Measurements from ENCODE around the gene HDHD3. TPM values are rescaled to one million over a fixed set of nuclear protein-coding genes. Genes with fewer than 3 reads are reported as not detected.
"Not testable (repeated sequence)": the region's sequence is repeated elsewhere in the genome, so short reads cannot be mapped to it uniquely, and the experiment has no call there.

Gene HDHD3, protein sequence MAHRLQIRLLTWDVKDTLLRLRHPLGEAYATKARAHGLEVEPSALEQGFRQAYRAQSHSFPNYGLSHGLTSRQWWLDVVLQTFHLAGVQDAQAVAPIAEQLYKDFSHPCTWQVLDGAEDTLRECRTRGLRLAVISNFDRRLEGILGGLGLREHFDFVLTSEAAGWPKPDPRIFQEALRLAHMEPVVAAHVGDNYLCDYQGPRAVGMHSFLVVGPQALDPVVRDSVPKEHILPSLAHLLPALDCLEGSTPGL
- 10 to 100 TPM in 1 of 2 donors, 1 to 10 TPM in 1; 8.7 to 18.8 TPM for total RNA-seq
- long read RNA-seq, transcript HDHD3-202 (3 exons, 1,497 nt) = major isoform, 9 of 16 reads
- long read RNA-seq, partial matches to known transcripts = 1 of 16 reads
- long read RNA-seq, other reads (novel, unspliced or antisense) = 2 of 16 reads

DNA sequence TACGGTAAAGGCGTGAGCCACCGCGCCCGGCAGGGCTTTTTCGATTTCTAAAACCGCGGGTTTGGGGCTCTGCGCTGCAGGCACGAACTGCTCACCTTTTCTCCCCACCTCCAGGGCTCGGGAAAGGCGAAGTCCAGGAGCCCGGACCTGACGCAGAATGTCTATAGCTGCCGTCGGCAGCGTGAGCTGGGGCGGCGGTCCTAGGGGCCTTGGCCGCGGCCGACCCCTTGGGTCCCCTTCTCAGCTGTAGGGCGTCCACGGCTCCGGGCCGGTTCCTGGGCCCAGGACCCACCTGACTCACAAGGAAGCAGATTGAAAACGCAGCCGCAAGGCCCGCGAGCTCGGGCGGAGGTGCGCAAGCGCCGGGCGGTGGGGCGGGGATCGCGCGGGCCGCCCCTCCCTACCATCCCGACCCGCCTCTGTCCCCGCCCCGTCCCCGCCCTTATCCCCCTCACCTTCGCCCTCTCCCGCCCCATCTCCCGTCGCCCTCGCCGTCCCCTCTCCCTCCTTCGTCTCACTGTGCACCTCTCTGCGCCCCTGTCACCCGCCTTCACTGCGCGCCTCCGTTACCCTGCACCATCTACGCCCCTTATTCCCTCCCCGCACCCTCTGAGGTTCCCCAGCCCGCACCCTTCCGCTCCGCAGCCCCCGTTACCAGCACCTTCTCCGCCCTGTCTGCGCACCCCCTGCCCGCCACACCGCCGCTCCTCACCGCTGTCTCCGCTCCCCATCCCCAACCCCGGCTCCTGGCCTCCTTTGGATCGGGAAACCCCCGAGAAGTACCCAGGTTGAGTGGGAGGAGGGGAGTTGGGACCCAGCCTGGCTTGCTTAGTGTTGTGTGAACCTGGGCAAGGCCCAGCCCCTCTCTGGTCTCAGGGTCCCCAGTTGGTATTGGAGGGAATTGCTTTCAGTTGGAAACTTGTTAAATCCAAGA is at the start of gene HDHD3:
TSS of gene HDHD3 (minus strand) at position 353 of the 934 bp plus-strand sequence. CDS start 2,632 bp downstream, outside the sequence.
- DNase-seq (peak; percentile 85), ATAC-seq (peak; percentile 97 to 98)
- intact Hi-C loops (cut with DNase I) = no loop called here

DNA sequence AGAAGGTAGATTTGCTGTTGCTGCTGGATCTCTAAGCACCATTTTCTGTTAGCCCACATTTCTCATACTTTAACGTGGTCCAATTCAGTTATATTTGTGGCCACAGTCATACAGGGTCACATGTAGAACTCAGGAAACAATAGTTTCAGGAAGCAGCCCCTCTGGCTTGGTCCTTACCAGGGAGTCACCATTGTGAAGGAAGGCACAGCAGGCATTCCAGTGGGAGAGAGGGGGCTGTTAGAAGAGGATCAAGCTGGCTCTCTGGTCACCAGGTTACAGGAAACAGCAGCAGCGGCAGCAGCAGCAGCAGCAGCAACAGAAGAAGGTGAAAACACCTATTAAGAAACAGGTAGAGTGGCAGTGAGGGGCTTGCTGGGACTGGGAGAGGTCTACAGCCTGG is 48.3 kb upstream of the HDHD3 start:
- DNase-seq (no peak), ATAC-seq (no peak)
- intact Hi-C loops (cut with DNase I) = no loop called here

DNA sequence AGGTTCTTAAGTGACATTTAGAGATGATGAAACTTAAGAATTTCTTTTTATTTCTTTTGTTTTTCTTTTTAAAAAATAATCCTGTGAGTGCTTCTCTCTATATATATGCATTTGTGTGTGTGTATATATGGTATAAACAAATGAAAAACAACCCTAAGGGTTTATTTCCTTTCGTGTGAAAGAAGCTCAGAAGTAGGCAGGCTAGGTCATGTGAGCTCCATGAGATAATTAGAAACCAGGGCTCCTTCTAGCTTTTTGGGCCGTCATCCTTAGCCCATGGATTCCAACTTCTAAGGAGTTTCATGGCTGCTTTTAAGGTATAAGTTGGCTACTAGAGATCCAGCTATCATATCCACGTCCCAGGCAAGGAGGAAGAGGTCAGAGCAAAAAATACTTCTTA is 44.9 kb upstream of the HDHD3 start:
- ATAC-seq = no peak
- intact Hi-C loops (cut with DNase I) = no loop called here
- DNase-seq = no peak

DNA sequence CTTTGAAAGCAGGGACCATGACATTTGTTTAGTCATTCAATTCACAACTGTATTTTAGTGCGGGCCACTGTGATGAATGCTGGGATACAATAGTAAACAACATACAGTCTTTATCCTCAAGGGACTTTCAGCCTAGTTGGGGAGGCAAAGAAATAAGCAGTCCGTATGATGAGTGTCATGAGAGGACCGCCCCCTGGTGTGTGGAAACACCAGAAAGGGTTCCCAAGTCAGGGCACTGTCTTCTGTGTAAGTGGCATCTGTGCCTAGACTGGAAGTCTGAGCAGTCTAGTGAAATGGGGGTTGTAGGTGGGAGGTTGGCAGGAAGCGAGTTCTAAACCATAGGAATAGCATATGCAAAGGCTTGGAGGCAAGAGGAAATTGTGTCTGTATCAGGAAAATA is 40.6 kb upstream of the HDHD3 start:
- no peak for ATAC-seq
- no peak for DNase-seq
- intact Hi-C loops (cut with DNase I) = no loop called here

DNA sequence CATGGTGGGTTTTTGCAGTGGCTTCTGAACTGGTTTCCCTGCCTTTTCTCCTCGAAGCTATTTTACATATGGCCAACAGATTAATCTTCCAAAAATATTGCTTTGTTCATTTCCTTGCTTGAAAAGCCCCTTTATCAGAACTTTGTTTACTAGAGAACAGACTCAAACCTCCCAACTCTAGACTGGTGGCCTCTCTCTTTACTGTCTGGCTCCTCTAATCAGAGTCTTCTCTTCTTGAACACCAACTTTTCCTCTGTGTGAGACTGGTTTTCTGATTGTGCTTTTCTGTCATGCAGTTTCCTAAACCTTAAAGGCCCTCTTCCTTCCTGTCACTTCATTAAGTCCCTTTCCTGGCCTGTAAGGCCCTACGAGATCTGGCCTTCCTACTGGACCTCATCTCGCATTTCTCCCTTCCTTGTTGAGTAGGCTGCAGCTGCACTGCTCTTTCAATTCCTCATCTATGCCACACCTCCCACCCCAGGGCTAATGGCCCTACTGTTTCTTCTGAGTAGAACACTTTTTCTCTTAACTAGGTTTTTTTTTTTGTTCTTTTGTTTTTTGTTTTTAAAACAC is 39.4 kb upstream of the HDHD3 start:
- DNase-seq = no peak
- intact Hi-C loops (cut with DNase I) = no loop called here
- peak; percentile 23 to 62 for ATAC-seq

DNA sequence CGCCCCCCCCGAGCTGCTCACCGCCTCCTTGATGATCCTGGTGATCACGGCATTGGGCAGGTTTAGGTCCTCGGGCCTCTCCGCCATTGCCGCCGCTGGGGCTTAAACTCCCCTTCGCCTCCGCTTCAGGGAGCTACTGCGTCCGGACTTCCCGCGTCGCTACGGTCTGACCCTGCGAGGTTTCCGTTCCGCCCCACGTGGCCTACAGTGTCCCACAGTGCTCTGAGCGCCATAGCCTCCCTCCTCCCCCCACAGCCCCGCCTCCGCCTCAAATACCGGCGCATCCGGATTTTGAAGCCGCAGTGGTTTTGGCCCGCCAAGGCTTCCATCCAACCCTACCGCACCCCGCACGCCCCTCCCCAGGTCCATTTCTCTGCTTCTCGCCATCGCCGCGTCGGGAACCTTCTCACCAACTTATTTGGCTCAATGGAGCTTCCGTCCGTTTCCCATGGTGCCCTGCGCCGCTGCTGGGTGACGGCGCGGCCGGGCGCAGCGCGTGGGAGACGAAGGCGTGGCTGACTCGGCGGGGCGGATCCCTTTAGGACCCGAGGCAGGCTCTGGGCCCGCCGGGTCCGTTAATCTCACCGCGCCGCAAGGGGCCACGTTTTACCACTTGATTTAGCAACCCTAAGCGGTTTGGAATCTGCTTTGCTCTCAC is 33.5 kb upstream of the HDHD3 start, which contains the start of the genes C9orf43 and POLE3:
TSS of gene C9orf43 (plus strand) at position 541 of the 658 bp plus-strand sequence. CDS start 2,747 bp downstream, outside the sequence.
TSS of gene POLE3 (minus strand) at position 469 of the 658 bp plus-strand sequence. CDS start at position 87, 382 bp downstream.
- DNase-seq (peak; percentile 96), ATAC-seq (peak; percentile 98 to 99)
- intact Hi-C loops (cut with DNase I) = no loop called here

DNA sequence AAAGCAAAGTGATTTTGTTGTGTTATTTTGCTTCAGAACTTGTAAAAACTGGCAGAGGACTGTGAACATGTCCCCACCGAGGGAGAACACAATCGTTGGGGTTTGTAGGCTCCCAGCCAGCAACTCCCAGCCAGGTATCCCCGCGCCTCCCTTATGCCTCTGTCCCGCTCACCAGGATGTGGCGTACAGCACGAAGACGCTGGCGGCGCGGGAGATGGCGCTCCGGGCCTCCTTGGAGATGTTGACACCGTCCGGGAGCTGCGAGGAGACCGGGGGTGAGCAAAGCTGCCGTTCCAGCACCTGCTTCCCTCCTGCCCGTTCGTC is 33.1 kb upstream of the HDHD3 start:
- ATAC-seq (no peak), DNase-seq (no peak)
- intact Hi-C loops (cut with DNase I) = loop anchor here in 1 of 2 donors (10.0 kb wide), 1 partner anchor 135 kb away; the partner anchor contains the start of genes CDC26 and PRPF4

DNA sequence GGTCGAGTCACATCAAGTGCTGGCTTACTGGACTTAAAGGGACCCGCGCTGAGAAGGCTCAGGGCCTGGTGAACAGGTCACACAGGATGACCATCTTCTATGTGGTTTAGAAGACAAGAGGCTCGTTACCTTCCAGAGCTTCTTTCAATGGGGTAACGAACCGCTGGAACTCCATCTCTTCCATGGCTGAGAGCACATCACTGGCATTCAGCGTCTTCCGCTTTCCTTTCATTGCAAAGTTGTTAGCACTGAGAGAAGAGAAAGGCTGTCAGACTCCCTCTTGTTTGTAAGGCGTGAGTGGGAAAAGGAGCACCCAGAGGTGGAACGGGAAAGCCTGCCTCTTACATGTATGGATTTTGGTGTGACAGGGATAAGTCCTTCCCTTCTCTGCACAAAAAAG is 32.7 kb upstream of the HDHD3 start:
- DNase-seq (no peak), ATAC-seq (no peak)
- intact Hi-C loops (cut with DNase I) = loop anchor here in 1 of 2 donors (10.0 kb wide), 1 partner anchor 135 kb away; the partner anchor contains the start of genes CDC26 and PRPF4

DNA sequence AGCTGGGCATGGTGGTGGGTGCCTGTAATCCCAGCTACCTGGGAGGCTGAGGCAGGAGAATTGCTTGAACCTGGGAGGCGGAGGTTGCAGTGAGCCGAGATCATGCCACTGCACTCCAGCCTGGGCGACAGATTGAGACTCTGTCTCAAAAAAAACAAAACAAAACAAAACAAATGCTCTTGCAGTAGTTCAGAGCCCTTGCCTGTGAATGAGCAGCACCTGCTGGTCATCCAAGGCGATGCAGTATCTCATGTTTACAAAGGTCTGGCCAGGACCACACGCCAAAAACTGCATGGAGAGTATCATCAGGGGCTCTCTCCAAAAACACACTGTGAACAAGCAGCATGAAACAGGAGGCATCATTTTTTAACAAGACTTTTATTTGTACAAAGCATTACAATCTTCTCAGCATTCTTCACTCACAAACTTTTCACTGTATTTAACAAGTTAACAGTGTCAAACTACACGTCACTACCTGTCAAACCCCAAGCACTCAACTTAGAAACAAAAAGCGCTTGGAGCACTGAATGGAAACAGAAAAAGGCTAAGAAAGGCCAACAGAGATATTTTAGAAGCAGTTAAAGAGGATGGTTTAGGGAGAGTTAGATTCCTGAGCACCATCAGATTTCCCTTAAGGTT is 30.2 kb upstream of the HDHD3 start:
- not testable (repeated sequence) for ATAC-seq
- DNase-seq = peak; percentile 63
- intact Hi-C loops (cut with DNase I) = loop anchor here in 1 of 2 donors (10.0 kb wide), 1 partner anchor 132 kb away; the partner anchor contains the start of genes CDC26 and PRPF4

DNA sequence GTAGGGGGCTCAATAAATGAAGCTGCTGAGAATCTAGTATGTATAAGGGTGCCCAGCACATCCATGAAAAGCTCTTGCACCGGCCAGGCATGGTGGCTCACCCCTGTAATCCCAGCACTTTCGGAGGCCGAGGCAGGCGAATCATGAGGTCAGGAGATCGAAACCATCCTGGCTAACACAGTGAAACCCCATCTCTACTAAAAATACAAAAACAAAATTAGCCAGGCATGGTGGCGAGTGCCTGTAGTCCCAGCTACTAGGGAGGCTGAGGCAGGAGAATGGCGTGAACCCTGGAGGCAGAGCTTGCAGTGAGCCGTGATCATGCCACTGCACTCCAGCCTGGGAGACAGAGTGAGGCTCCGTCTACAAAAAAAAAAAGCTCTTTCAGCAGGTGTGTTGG is 29.6 kb upstream of the HDHD3 start:
- intact Hi-C loops (cut with DNase I) = loop anchor here in 1 of 2 donors (10.0 kb wide), 1 partner anchor 132 kb away; the partner anchor contains the start of genes CDC26 and PRPF4
- not testable (repeated sequence) for ATAC-seq, DNase-seq

DNA sequence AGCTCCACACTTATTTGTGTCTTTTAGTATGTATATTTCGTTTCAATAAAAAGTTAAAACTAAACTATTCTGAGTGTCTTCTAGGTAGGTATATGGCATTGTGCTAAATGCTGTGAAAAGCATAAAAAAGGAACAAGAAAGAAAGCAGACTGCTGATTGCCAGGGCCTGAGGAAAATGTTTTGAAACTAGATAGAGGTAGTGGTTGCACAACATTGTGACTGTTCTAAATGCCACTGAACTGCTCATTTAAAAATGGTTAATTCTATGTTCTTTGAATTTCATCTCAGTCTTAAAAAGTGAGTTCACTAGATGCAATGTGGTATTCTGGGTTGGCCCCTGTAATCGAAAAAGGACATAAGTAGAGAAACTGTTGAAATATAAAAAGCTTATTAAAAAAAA is 26.9 kb upstream of the HDHD3 start:
- DNase-seq (no peak), ATAC-seq (no peak)
- intact Hi-C loops (cut with DNase I) = loop anchor here in 1 of 2 donors (10.0 kb wide), 1 partner anchor 129 kb away; the partner anchor contains the start of genes CDC26 and PRPF4

DNA sequence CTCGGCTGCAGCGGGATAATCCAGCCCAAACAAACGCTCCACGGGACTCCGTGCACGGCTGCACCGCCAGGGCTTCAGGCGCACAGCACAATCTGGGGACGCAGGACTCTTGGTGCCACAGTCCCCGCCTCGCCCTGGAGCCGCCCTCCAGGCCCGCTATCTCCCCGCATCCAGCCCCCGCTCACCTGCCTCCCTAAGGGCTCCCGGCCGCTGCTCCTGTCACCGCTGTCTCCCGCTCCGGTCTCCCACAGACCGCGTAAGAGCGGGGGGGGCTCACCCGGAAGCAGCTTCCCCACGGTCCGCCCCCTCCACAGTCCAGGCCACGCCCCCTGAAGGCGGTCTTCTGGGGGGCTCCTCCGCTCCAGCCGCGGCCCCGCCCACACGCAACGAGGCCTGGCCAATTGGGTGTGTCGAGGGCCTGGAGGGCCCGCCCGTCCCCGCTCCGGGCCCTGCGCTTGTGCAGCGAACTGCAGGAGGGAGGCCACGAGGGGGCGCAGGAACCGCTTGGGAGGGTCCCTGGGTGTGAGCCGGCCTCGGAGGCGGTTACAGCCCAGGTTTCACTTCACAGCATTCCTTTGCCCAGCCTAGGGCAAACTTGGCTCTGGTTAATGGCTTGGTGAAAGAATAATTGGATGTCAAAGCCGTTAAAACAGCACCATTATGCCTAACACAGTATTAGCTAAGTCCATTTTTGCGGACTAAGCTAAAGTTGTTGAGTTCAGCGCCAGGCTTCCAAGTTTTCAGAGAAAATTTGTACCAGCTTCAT is 24.4 kb upstream of the HDHD3 start, which contains the start of gene ALAD:
TSS of gene ALAD (minus strand) at position 258 of the 766 bp plus-strand sequence. CDS start 7,725 bp downstream, outside the sequence.
- intact Hi-C loops (cut with DNase I) = loop anchor here in 1 of 2 donors (2.0 to 10.0 kb wide), 2 partner anchors 92 to 126 kb away; partner anchors contain the start of genes CDC26 and PRPF4
- ATAC-seq = peak; percentile 100
- peak; percentile 99 for DNase-seq

DNA sequence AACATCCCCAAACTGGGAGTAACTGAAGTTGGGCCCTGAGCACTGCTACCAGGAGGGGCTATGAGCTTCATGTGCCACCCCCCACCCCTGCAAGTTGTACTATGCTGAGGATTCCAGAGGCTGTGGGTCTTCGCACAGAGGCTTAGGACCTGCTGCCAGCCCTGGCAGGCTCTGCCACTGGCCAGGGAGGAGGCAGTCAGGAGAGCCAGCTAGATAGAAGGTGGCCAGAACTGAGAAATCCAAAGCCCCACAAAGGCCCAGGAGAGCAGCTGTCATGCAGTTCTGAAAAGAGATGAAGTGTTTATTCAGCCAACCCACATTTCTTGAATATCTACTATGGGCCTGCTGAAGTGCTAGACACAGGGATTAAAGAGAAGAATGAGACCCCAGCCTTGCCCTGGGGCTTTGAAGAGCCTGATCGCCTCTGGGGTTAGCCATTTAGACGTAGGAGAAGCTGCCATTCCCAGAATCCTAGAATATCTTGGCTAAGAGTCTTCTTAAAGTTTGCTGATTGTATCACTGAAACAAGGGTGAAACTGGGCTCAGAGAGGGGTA is 22.9 kb upstream of the HDHD3 start:
- intact Hi-C loops (cut with DNase I) = loop anchor here in 1 of 2 donors (2.0 to 10.0 kb wide), 2 partner anchors 91 to 125 kb away; partner anchors contain the start of genes CDC26 and PRPF4
- DNase-seq = no peak
- no peak for ATAC-seq

DNA sequence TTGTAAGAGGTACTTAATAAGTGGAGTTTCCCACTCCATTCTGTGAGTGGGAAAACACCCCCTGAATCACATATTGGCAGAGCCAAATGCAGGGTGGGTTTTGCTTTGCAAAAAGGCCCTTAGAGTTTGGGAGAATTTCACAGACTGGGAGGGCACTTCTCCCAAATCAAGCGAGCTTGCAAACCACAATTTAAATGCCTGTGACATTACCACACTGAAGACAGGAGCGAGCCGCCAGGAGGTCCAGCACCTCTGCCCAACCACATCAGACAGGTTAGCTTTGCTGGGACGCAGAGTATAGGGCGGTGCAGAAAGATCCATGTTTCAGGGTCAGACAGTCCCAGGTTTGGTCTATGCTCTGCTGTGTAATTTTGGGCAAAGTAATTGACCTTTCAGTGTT is 22.0 kb upstream of the HDHD3 start:
- ATAC-seq = no peak
- intact Hi-C loops (cut with DNase I) = no loop called here

DNA sequence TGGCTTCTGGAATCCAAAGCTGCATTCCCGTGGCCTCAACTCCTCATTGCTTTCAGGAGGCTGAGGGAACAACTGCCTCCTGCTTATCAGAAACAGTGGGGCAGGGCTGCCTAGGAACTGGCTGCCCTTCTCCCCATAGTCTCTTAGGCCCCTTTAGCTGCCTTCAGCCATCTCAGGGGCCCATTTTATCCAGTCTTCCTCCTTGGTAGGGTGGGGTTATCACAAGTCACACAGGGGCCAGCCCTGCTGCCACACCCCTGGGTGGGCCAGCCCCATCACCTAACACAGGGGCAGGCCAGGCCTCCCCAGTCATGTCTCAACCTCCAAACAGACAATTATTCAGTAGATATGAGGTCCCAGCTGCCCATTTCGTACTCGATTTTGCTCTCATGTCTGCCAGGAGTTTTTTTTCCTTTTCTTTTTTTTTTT is 20.4 kb upstream of the HDHD3 start:
- ATAC-seq (no peak), DNase-seq (no peak)
- intact Hi-C loops (cut with DNase I) = no loop called here

More for the DNA sequence above, 22.0 kb upstream of the HDHD3 start:
- no peak for DNase-seq

DNA sequence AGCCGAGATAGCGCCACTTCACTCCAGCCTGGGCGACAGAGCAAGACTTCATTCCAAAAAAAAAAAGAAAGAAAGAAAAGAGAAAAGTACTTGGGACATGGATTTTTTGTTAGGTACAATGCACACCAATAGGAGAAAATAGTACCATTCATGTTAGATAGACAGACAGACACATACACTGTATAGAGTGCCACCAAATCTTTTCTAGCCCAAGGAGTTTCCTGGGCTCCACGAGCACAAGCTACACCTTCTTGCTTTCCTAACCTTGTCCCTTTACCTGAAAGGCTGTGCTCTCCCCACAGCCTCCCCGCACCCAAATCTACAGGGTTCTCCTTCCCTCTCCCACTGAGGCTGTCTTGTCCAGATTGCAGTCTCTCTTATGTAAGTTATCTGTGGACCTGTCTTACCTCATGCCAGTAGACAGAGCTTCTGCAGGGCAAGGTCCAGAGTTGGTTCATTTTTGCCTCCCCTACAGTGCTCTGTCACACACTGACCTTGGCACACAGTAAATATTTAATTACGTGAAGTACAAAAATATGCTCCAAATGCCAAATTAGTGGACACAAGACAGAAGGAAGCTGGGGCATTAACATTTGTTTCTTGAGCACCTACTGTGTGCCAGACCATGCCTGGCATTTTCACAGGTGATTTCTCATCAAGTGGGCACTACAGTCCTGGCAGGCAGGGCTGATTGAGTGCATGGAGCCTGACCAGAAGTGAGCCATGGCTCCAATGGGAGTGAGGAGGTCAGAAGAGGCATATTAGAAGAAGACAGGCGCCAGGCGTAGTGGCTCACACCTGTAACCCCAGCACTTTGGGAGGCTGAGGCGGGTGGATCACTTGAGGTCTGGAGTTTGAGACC is 18.4 kb upstream of the HDHD3 start:
- ATAC-seq (no peak), DNase-seq (no peak)
- intact Hi-C loops (cut with DNase I) = no loop called here

Measured in left cardiac atrium (tissue), 4 donors.